Mesenteric fat pad (tissue), 1 donor: ENCODE data around the gene SERHL2. TPM values are rescaled to one million over a fixed set of nuclear protein-coding genes. Genes with fewer than 3 reads are reported as not detected.
"Not testable (repeated sequence)": the region's sequence is repeated elsewhere in the genome, so short reads cannot be mapped to it uniquely, and the experiment has no call there.

ENCODE experiments used
- DNase-seq: peaks from one replicate; pipeline ENCODE4 v3.0.0-alpha.2; 2020; ENCODE audit warnings: low spot score
- total RNA-seq: library from RNA; stranded (reverse); fragmentation: NEBNext Ultra II Directional; extraction: Animal tissue kit (Norgen Biotek cat#: 25700); gene quantifications from one replicate; pipeline ENCODE4 v1.2.1, GENCODE V29; 2021
- donor health status: DM: yes; HTN: yes; CAD: no.

SERHL2 gene
- total RNA-seq, 1 donor from 2014 or later, result 1.00 TPM

- DNase-seq, result not testable (repeated sequence)
These were observed 18.5 kb upstream of the SERHL2 start for GRCh38 chr22:42535082-42535731.

GRCh38 chr22:42536166-42536565, 17.6 kb upstream of the SERHL2 start:
- no peak for DNase-seq

- not testable (repeated sequence) for DNase-seq
These were observed 17.1 kb upstream of the SERHL2 start for GRCh38 chr22:42536634-42537033.

- DNase-seq, result not testable (repeated sequence)
These were observed 16.4 kb upstream of the SERHL2 start for GRCh38 chr22:42537199-42537831.

GRCh38 chr22:42539236-42539771, 14.5 kb upstream of the SERHL2 start:
- DNase-seq, result not testable (repeated sequence)

GRCh38 chr22:42544686-42545085, 9.1 kb upstream of the SERHL2 start:
- no peak for DNase-seq

GRCh38 chr22:42547562-42547961, 6.2 kb upstream of the SERHL2 start:
- DNase-seq, result no peak

GRCh38 chr22:42548126-42548525, 5.6 kb upstream of the SERHL2 start:
- not testable (repeated sequence) for DNase-seq

GRCh38 chr22:42548597-42549330, 5.0 kb upstream of the SERHL2 start:
- no peak for DNase-seq

- DNase-seq, result no peak
These were observed 4.3 kb upstream of the SERHL2 start for GRCh38 chr22:42549331-42550060.

GRCh38 chr22:42552294-42552647, 1.5 kb upstream of the SERHL2 start:
- not testable (repeated sequence) for DNase-seq

- no peak for DNase-seq
These were observed 6.6 kb downstream of the SERHL2 start for GRCh38 chr22:42560381-42560780.

GRCh38 chr22:42560781-42561180, 7.0 kb downstream of the SERHL2 start:
- DNase-seq, result no peak

- DNase-seq, result no peak
These were observed 8.1 kb downstream of the SERHL2 start for GRCh38 chr22:42561856-42562255.

GRCh38 chr22:42562279-42562678, 8.5 kb downstream of the SERHL2 start:
- no peak for DNase-seq

GRCh38 chr22:42562684-42563083, 8.9 kb downstream of the SERHL2 start:
- DNase-seq, result no peak

GRCh38 chr22:42563943-42564342, 10.2 kb downstream of the SERHL2 start:
- not testable (repeated sequence) for DNase-seq

GRCh38 chr22:42564699-42565098, 10.9 kb downstream of the SERHL2 start:
- DNase-seq, result no peak

- no peak for DNase-seq
These were observed 12.2 kb downstream of the SERHL2 start for GRCh38 chr22:42565956-42566355.

- DNase-seq, result not testable (repeated sequence)
These were observed 14.2 kb downstream of the SERHL2 start for GRCh38 chr22:42567950-42568349.

- DNase-seq, result not testable (repeated sequence)
These were observed 16.8 kb downstream of the SERHL2 start for GRCh38 chr22:42570580-42570979.
